HuH-7.5 (cell line): Measurements from ENCODE around the gene NTRK1.
A peak's percentile ranks its signal among the peaks of the same experiment; 100 is the strongest.

ENCODE experiments used
- DNase-seq: peaks from one replicate; pipeline ENCODE4 v3.0.0; 2011; ENCODE audit warnings: low spot score

The NTRK1 gene

DNA sequence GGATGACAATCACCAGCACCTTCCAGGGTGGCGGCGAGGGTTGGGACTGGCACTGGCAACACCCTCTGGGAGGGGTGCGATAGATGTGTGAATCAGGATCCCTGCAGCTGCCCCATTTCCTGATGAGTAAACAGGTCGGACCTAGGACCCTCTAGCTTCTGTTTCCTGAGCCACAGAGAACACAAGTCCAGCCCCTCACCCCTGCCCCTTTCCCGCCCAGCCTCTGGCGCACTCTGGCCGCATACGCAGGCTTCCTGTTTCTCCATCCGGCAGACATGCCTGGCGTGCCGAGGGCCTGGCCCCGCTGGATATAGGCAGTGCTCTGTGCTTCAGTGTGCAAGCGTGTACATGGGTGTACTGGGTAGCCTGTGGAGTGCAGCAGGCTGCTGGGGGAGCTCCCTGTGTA is 37.5 kb downstream of the NTRK1 start:
- DNase-seq = no peak

DNA sequence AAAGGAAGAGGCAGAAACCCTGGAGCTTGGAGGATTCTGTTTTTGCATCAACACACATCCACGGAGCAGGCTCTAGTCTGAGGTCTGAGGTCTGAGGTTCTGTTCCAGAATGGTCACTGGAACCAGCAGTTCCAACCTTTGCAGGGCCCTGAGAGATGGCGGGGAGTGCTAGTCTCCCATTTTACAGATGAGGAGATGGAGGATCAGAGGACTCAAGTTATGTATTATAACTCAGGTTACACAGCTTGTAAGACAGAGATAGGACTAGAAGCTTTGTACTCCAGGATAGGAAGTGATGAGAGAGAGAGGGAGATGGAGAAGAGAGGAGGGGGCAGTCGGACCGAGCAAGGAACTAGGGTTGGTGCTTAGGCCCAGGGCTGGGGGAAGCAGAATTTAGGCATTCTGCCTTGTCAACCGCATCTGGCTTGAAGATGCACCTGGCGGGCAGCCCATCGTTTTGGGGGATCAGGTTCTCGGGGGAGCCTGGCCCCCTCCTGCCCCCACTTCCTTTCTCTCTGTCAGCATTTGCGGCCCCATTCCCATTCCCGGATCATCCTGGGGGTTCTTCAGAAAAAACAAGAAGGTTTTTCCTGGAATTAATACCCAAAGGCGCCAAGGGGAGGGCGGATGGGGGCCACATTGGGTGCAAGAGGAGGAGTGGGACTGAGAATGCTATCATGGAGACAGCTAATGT is 38.5 kb downstream of the NTRK1 start:
- no peak for DNase-seq

DNA sequence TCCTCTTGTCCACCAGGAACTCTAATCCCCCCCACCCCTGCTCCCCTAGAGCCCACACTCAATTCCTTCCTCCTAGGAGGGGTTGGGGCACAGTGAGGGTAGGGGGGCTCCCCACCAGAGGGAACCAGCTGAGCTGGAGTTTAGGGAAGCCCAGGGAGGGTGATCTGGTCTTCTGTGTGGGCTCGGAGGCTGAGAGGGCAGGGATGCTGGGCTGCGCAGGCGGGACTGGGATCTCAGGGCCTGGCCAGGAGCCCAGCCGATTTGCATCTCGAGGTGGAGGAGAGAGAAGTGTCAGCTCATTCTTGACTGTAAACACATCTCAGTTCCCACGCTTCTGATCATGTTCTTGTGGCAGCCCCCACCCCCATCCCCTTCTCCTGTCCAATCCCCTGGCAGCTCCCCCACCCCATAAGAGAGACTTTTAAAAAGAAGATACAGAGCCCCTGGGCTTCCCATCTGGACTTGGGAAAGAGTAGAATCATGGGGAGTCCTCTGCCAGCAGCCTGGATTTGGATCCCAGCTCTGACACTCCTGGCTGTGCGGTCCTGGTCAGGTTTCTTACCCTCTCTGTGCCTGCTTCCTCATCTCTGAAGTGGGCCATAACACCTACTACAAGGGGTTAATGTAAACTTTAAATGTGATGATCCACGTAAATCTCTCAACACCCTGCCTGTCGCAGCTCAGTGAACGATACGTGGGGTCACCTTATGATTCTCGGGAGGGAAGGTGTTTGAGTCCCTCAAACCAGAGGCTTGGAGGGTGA is 39.5 kb downstream of the NTRK1 start:
- no peak for DNase-seq

DNA sequence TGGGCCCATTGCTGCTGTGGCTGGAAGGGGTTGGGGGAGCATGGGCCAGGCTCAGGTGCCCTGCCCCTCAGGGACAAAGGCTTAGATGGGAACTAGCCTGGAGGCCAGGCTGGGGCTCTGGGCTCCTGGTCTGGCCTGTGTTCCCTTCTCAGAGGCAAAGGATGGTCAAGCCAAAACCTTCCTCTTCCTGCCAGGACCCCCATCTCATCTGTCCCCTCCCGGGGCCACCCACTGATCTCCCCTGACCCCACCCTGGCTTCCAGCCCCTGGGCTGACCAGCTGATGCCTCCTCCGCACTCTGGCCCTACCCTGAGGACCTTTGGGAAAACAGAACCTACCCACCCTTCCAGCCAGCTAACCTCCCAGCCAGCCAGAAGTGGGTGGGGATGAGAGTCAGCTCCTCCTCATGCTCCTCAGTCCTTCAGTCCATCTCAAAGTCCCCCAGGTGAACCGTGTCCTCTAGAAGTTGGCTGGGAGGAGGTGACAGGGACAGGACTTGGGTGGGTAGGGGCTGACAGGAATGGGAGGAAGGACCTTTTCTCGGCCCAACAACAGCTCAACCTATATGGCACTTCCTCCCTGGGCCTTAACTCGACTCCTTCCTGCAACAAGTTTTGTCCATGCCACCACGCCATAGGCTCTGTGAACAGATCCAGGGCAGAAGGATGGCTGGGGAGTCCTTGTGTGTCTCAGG is 40.4 kb downstream of the NTRK1 start:
- DNase-seq = no peak

DNA sequence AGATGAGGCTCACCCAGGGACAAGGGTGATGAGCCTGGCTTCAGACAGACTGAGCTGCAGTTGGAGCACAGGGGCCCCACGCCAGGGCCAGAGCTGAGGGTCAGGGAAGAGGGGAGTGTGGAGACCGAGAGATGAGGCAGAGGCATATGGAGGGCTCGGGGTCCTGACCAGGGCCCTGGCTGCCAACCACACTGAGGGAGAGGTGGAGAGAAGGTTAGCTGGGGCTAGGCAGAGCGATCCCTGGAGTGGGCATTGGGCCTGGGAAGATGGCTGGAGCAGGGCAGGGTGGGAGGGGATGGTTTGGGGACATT is 40.9 kb downstream of the NTRK1 start:
- DNase-seq = no peak

DNA sequence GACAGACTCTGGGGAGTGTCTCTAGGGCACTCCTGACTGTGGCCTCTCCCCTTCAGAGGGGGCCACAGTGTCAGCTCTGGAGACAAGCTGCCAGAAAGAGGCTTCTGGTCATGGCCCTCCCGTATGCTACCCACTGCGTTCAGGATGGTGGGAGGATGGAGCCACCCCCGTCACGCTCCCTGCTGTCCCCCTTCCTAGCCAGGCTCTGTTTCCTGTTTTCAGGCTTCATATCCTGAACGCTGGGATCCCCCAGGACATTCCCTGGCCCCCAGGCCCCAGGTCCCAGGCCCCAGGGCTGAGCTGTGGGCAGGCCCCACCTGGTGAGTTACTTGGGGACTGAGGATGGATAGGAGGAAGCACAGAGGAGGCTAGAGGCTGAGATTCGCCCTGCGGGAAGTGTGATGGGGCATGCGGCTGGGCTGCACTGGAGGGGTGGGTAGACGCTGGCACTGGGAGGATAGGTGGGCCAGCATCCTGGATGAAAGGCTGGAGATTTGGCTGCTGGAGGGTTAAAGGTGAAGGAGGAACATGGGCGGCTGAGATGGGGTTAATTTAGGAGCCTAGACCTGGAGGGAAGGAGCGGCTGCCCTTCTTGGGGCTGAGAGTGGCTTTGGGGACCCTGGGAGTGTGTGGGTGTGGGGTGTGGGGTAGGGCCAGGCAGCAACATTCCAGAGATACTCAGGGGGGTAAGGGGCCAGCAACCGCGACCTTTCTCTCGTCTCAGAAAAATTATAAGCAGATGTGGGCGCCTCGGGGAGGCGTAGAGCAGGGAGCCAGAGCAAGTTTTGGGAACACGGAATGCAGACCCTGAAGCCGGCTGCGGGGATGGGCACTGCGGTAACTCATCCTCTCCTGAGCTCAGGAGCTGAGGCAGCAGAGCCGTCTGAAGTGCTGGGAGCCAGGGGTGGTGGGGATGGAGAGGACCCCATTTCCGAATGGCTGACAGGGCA is 41.6 kb downstream of the NTRK1 start:
- DNase-seq = no peak

DNA sequence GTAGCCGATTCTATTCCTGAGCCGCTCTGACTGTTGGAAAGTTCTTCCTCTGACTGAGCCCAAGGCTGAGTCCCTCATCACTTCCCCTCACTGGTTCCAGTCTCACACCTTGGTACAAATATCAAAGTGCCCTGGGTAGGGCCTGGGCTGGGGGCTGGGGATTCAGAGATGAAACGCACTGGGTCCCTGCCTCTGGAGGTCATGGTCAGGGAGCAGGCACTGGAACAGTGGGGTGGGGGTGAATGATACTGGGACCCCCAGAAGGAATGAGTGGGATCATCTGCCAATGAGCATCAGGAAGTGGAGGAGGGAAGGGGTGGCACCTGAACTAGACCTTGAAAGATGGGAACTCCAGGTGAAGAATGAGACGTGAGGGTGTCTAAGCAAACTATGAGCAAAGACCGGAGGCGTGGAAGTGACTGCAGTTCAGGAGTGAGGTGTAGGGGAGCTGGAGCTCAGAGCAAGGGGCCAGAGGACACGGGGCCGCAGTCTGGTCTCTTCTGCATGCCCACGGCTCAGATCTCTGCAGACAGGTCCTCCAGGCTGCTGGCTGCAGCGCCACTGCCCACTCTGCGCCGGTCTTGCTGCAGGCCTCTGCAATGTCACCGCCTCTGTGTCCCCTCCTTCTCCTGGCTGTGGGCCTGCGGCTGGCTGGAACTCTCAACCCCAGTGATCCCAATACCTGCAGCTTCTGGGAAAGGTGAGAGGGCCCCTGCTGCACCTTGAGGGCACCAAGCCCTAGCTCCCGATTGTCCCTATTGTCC is 42.8 kb downstream of the NTRK1 start:
- no peak for DNase-seq

DNA sequence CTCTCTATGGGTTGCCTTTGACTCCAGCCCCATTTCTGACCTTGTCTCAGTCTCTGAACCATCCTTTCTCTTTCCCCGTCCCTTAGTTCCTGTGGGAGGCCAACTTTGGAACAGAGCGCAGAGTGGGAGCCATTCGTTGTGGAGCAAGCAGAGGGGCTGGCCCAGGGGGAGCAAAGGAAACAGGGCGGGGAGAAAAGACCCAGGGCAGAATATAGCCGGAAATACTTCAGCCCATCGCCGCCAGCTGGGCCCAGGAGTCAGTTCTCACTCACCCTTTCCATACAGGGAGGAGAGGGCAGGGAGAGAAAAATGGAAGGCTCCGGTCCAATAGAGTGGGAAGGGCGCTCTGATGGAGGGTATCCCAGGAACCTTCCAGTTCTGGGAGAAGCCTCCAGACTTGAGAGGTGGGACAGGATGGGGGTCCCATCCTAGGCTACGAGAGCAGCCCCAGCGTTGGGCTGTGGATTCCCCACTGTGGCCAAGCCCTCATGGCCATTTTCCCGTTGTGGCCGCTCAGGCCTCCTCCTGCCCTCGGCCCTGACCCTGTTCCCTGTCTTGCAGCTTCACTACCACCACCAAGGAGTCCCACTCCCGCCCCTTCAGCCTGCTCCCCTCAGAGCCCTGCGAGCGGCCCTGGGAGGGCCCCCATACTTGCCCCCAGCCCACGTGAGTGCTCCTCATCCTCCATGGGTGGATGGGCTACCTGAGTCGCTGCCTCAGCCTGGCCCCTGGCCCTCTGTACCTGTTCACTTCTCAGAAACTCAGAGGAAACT is 43.7 kb downstream of the NTRK1 start:
- no peak for DNase-seq

DNA sequence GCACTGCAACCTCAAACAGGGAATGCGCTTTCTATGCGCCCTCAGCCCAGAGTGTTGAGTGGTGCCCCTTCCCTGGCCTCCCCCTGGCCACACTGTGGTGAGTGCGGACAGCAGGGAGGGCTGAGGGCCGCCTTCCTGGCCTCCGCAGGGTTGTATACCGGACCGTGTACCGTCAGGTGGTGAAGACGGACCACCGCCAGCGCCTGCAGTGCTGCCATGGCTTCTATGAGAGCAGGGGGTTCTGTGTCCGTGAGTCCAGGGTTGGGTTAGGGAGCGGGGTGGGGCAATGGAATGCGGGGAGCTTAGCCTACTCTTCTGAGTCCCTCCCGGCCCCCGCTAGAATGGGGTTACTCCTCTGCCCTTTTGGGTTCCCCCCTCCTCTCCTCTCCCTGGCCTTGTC is 44.5 kb downstream of the NTRK1 start:
- DNase-seq = no peak

DNA sequence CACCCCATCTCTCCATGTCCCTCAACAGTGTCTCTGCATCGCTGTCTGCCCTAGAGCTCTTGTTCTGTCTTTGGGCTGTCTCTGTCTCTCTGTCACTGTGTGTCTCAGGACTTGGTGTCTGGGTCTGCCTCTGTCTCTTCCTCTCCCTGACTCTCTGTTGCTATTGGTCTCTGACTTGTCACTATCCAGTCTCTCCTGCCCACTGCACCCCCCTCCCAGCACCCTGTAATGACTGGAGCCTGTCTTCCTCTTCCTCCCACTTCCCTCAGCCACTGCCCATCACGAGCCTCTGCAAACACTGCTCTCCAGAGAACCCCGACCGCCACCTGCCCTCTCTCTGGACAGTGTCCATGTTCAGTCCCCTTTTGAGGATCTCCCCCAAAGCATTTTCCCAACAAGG is 45.0 kb downstream of the NTRK1 start:
- DNase-seq = no peak

DNA sequence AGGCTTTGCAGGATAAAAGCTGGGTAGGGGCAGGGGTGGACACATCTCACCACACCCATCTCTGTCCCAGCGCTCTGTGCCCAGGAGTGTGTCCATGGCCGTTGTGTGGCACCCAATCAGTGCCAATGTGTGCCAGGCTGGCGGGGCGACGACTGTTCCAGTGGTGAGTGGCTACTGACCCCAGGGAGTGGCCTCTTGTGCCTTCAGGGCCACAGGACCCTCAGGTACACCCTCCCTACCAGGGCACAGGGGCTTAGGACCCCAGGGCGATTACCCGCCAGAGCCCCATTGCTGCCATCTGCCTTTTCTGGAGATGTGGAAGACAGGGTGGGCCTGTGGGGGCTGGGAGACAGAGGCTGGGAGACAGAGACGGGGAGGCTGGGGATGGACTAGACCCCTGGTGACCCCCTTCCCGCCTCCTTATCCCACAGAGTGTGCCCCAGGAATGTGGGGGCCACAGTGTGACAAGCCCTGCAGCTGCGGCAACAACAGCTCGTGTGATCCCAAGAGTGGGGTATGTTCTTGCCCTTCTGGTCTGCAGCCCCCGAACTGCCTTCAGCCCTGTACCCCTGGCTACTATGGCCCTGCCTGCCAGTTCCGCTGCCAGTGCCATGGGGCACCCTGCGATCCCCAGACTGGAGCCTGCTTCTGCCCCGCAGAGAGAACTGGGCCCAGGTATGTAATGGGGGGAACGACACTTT is 45.7 kb downstream of the NTRK1 start:
- DNase-seq = no peak

DNA sequence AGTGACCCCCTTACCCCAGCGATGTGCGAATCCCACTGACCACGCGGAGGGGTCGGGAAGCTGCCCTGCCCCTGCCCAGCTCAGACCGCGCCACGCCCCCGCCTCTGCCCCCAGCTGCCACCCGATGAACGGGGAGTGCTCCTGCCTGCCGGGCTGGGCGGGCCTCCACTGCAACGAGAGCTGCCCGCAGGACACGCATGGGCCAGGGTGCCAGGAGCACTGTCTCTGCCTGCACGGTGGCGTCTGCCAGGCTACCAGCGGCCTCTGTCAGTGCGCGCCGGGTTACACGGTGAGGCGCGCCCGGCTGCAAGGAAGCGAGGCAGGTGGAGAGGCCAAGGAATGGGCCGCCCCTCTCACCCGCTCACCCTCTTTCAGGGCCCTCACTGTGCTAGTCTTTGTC is 47.9 kb downstream of the NTRK1 start:
- no peak for DNase-seq

DNA sequence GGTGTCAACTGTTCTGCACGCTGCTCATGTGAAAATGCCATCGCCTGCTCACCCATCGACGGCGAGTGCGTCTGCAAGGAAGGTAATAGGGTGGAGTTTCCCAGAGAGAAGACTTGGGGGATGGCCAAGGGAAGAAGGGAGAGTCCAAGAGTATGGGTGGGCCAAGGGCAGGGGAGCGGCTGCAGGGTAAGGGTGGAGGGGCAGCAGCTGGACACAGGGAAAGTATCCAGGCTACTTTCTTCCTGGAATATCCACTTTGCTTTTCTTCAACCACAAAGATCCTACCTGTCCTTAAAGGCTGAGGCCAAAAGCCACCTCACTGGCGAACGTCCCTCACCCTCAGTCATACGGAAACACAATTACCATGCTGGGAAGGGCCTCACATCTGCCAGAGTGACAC is 48.3 kb downstream of the NTRK1 start:
- DNase-seq = no peak

DNA sequence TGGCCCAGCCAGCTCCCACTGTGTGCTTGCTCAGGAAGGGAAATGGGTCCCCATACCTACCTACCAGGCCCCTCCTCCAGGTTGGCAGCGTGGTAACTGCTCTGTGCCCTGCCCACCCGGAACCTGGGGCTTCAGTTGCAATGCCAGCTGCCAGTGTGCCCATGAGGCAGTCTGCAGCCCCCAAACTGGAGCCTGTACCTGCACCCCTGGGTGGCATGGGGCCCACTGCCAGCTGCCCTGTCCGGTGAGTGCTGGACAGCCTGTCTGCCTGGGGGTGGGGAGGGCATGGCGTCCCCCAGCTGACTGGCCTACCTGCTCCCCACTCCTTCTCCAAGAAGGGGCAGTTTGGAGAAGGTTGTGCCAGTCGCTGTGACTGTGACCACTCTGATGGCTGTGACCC is 49.0 kb downstream of the NTRK1 start:
- DNase-seq = no peak

DNA sequence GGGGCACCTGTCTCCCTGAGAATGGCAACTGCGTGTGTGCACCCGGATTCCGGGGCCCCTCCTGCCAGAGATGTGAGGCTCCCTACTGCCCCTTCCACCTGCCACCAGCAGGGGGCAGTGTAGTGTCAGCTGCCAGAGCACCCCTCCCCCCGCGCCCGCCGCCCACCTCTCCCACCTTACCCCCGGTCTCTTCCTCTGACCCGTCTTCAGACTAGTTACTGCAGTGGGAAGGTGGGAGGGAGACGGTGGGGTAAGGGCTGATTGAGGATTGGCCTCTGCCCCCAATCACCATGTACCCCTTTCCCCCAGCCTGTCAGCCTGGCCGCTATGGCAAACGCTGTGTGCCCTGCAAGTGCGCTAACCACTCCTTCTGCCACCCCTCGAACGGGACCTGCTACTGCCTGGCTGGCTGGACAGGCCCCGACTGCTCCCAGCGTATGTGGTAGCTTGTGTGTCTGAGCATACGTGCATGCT is 49.7 kb downstream of the NTRK1 start:
- DNase-seq = peak; percentile 81

DNA sequence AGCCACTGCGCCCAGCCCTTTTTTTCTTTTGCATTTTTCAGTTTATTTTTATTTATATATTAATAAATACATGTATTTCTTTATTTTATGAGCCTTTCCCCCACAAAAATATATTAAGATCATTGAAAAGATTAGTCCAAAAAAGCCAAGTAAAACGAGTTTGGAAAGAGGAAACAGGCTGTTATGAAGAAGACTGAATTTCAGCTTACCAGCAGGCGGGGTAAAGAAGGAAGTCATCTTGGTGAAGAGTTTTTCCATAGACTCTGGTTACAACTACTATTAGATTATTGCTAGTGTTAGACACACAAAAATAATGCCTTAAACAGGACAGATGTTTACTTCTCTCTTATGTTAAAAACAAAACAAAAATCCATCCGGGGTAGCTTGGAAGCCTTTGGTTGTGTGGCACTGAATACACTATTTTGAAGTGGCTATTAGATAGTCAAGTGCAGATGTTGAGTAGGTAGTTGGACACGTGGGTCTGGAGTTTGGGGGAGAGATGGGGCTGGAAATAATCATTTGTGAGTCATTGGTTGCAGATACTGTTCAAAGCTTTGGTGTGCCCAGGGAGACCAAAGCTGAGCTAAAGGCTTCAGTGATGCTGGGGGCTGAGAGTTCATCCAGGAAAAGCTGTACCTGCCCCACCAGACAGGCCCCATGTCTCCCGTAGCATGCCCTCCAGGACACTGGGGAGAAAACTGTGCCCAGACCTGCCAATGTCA is 51.1 kb downstream of the NTRK1 start:
- no peak for DNase-seq

DNA sequence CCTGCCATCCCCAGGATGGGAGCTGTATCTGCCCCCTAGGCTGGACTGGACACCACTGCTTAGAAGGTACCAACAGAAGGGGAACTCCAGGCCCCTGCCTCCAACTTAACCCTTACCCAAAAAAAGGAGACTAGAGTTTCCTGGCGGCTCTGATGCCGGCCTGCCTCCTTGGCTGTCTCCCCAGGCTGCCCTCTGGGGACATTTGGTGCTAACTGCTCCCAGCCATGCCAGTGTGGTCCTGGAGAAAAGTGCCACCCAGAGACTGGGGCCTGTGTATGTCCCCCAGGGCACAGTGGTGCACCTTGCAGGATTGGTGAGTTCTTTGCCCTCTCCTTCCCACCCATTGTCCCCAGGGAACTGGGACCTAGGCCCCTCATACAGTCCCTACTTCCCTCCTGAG is 51.6 kb downstream of the NTRK1 start:
- DNase-seq = no peak

DNA sequence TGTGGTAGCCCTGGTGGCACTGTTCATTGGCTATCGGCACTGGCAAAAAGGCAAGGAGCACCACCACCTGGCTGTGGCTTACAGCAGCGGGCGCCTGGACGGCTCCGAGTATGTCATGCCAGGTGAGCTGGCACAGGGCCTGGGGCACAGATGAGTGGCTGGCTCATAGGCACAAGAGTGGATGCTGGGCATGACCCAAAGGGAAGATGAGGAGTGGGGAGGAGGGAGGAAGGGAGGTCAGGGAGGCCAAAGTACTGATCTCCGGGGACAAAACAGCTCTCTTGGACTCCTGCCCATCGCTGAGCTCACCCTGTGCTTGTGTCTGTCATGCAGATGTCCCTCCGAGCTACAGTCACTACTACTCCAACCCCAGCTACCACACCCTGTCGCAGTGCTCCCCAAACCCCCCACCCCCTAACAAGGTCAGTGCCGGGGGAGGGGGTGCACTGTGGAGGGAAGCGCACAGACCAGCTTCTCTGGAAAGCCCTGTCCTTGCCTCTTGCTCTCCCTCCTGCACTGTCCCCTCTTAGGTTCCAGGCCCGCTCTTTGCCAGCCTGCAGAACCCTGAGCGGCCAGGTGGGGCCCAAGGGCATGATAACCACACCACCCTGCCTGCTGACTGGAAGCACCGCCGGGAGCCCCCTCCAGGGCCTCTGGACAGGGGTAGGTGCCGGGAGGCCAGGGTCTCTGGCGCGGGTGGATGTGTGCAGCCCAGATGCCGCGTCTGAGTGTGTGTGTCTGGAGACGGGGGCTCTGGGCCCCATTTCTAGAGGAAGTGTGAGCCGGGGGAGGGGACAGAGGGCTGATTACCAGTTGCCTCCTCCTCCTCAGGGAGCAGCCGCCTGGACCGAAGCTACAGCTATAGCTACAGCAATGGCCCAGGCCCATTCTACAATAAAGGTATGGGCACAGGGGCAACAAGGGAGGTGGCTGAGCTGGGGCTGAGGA is 52.5 kb downstream of the NTRK1 start:
- no peak for DNase-seq
